OCI-LY7 (cell line): Measurements from ENCODE around the gene CABS1. TPM values are rescaled to one million over a fixed set of nuclear protein-coding genes. Genes with fewer than 3 reads are reported as not detected.

Source experiments
- BruUV-seq: library from RNA; stranded (reverse); fragments of 400-500 nt; replicated peaks from 2 replicates; lab custom pipeline; 2021; lab: Mats Ljungman, UMichigan
- CTCF ChIA-PET: fragments of 300-600 bp; sonication (Branson Sonifier 250); formaldehyde crosslinking; loops from one replicate; lab custom pipeline; 2022; ENCODE audit warnings: antibody characterized with exemption; ENCODE audit not compliant: unreplicated experiment; lab: Charles Lee
- POLR2A ChIA-PET: fragments of 300-600 bp; sonication (Branson Sonifier 250); formaldehyde crosslinking; loops from one replicate; lab custom pipeline; 2022; ENCODE audit warnings: antibody characterized with exemption; lab: Charles Lee
- DNase-seq: peaks from one replicate; pipeline ENCODE4 v3.0.0-alpha.2; 2015; ENCODE audit warnings: low spot score
- H2AFZ ChIP-seq: fragments of 200-600 bp; sonication (generic), shearing (Covaris generic); 2 replicates; pipeline ENCODE4 v1.6.1; 2014; ENCODE audit warnings: mild to moderate bottlenecking, antibody characterized with exemption, low read length, moderate library complexity
- H3K27ac ChIP-seq: fragments of 200-600 bp; sonication (generic); 2 replicates; pipeline ENCODE4 v1.5.1; 2014; ENCODE audit warnings: mixed run types, low read depth, mild to moderate bottlenecking, moderate library complexity, low read length, inconsistent platforms; ENCODE audit not compliant: poor library complexity, severe bottlenecking
- H3K36me3 ChIP-seq: fragments of 200-600 bp; sonication (generic); 2 replicates; pipeline ENCODE4 v1.6.1; 2014; ENCODE audit warnings: mild to moderate bottlenecking, antibody characterized with exemption, low read length, moderate library complexity, mixed read lengths; ENCODE audit not compliant: insufficient read depth
- H3K4me1 ChIP-seq: fragments of 200-600 bp; sonication (generic); 2 replicates; pipeline ENCODE4 v1.5.1; 2014; ENCODE audit warnings: mild to moderate bottlenecking, low read length; ENCODE audit not compliant: insufficient read depth, poor library complexity, severe bottlenecking
- H3K4me2 ChIP-seq: fragments of 200-600 bp; sonication (generic); 2 replicates; pipeline ENCODE4 v1.6.1; 2014; ENCODE audit warnings: mild to moderate bottlenecking, low read length
- H3K4me3 ChIP-seq: fragments of 200-600 bp; sonication (generic); 2 replicates; pipeline ENCODE4 v1.5.1; 2014; ENCODE audit warnings: mild to moderate bottlenecking, low read depth, low read length; ENCODE audit not compliant: poor library complexity, severe bottlenecking
- H3K79me2 ChIP-seq: fragments of 200-600 bp; sonication (generic); 2 replicates; pipeline ENCODE4 v1.6.1; 2016; ENCODE audit warnings: low read depth, mild to moderate bottlenecking, low read length, moderate library complexity, mixed read lengths; ENCODE audit not compliant: insufficient read depth
- H3K9me2 ChIP-seq: fragments of 200-600 bp; sonication (generic); 2 replicates; pipeline ENCODE4 v1.6.1; 2016; ENCODE audit warnings: mild to moderate bottlenecking, low read length, mixed read lengths; ENCODE audit not compliant: insufficient read depth
- H3K9me3 ChIP-seq: fragments of 200-600 bp; sonication (generic); 2 replicates; pipeline ENCODE4 v1.6.1; 2014; ENCODE audit warnings: mild to moderate bottlenecking, mixed run types, low read length, mixed read lengths
- H4K20me1 ChIP-seq: fragments of 200-600 bp; sonication (generic); 2 replicates; pipeline ENCODE4 v1.6.1; 2014; ENCODE audit warnings: mild to moderate bottlenecking, antibody characterized with exemption, low read length, moderate library complexity, mixed read lengths; ENCODE audit not compliant: insufficient read depth
- CTCF ChIP-seq: fragments of 200-600 bp; sonication (generic); conservative IDR thresholded peaks from 2 replicates; pipeline ENCODE4 v1.5.1; 2014; ENCODE audit warnings: mild to moderate bottlenecking, antibody characterized with exemption, low read length, moderate library complexity, mixed read lengths
- EZH2phosphoT487 ChIP-seq: fragments of 200-600 bp; sonication (generic); IDR thresholded peaks from 2 replicates; pipeline ENCODE4 v1.6.1; 2018; ENCODE audit warnings: low read depth, borderline replicate concordance, mild to moderate bottlenecking, mixed run types, antibody characterized with exemption, low read length, moderate library complexity, mixed read lengths
- intact Hi-C: fragments of 100-400 bp; cut with micrococcal nuclease; formaldehyde crosslinking; loops from one replicate; pipeline ENCODE4 v1.10.0; 2022; ENCODE audit not compliant: unreplicated experiment
- total RNA-seq, 2 experiments: library from RNA; depleted of rRNA in 1 of 2; stranded (reverse); fragments of >200 nt in 1 of 2; shearing (Covaris generic) in 1 of 2; gene quantifications; 2 replicates each; pipeline ENCODE4 v1.2.3, GENCODE V29; 2014 to 2022

Gene CABS1
- total RNA-seq, 2 experiments from 2014 or later, result not detected

- no TSS peak for BruUV-seq
- H2AFZ ChIP-seq, result no peak within 1 kb of the TSS
- H3K27ac ChIP-seq, result no peak within 1 kb of the TSS
- TF ChIP-seq EZH2phosphoT487 (no peak), CTCF (no peak)
- no peaks in the 10 kb centered on the region for H4K20me1 ChIP-seq
- H3K4me1 ChIP-seq, result no peaks in the 10 kb centered on the region
- no peak within 1 kb of the TSS for H3K4me3 ChIP-seq
- H3K9me2 ChIP-seq, result no peaks in the 10 kb centered on the region
- CTCF ChIA-PET, result no interaction called here
- H3K36me3 ChIP-seq, result no peaks in the 10 kb centered on the region
- POLR2A ChIA-PET, result no interaction called here
- no peak for DNase-seq
- no peak within 1 kb of the TSS for H3K4me2 ChIP-seq
- no peaks in the 10 kb centered on the region for H3K79me2 ChIP-seq
- intact Hi-C loops, result no loop called here
- no peaks in the 10 kb centered on the region for H3K9me3 ChIP-seq
Observed at GRCh38 chr4:70382691-70383181, 48.0 kb downstream of the CABS1 start, which contains the start of gene SMR3B. Gene SMR3B, plus strand, starts transcription at chr4:70383131. Its CDS starts 1,380 bp downstream, at chr4:70384511.

Other genes starting within 250 kb of the CABS1 start
- not detected in 2 replicates for gene PRR27, start 180.7 kb upstream of the CABS1 start, total RNA-seq (2014; rRNA removed; shearing (Covaris generic))
- gene PRR27, start 180.7 kb upstream of the CABS1 start, total RNA-seq (2022), result not detected in 2 replicates
- gene ODAM, start 139.3 kb upstream of the CABS1 start, total RNA-seq (2014; rRNA removed; shearing (Covaris generic)), result not detected in 2 replicates
- not detected in 2 replicates for gene ODAM, start 139.3 kb upstream of the CABS1 start, total RNA-seq (2022)
- not detected in 2 replicates for gene FDCSP, start 108.9 kb upstream of the CABS1 start, total RNA-seq (2014; rRNA removed; shearing (Covaris generic))
- gene FDCSP, start 108.9 kb upstream of the CABS1 start, total RNA-seq (2022), result not detected in 2 replicates
- not detected in 2 replicates for gene CSN3, start 92.4 kb upstream of the CABS1 start, total RNA-seq (2014; rRNA removed; shearing (Covaris generic))
- gene CSN3, start 92.4 kb upstream of the CABS1 start, total RNA-seq (2022), result not detected in 2 replicates
- not detected in 2 replicates for gene SMR3A, start 25.8 kb downstream of the CABS1 start, total RNA-seq (2014; rRNA removed; shearing (Covaris generic))
- not detected in 2 replicates for gene SMR3A, start 25.8 kb downstream of the CABS1 start, total RNA-seq (2022)
- not detected in 2 replicates for gene SMR3B, start 48.1 kb downstream of the CABS1 start, total RNA-seq (2014; rRNA removed; shearing (Covaris generic))
- not detected in 2 replicates for gene SMR3B, start 48.1 kb downstream of the CABS1 start, total RNA-seq (2022)
- not detected in 2 replicates for gene OPRPN, start 63.0 kb downstream of the CABS1 start, total RNA-seq (2014; rRNA removed; shearing (Covaris generic))
- gene OPRPN, start 63.0 kb downstream of the CABS1 start, total RNA-seq (2022), result not detected in 2 replicates
- gene MUC7, start 137.2 kb downstream of the CABS1 start, total RNA-seq (2014; rRNA removed; shearing (Covaris generic)), result not detected in 2 replicates
- gene MUC7, start 137.2 kb downstream of the CABS1 start, total RNA-seq (2022), result not detected in 2 replicates
- not detected in 2 replicates for gene AMTN, start 183.6 kb downstream of the CABS1 start, total RNA-seq (2014; rRNA removed; shearing (Covaris generic))
- gene AMTN, start 183.6 kb downstream of the CABS1 start, total RNA-seq (2022), result not detected in 2 replicates